ENCODE results near the gene IL17B. TPM values are rescaled to one million over a fixed set of nuclear protein-coding genes. Genes with fewer than 3 reads are reported as not detected.

Gene IL17B
- total and polyA plus RNA-seq, 2 experiments from 2014 or later, result 0.43 TPM; not detected in 1

GRCh38 chr5:149410071-149410470, 31.0 kb upstream of the IL17B start:
- no peaks in the 10 kb centered on the region for H3K9me3 ChIP-seq (ENCODE audit: low read depth)
- no peaks in the 10 kb centered on the region for H4K20me1 ChIP-seq (ENCODE audit: insufficient read depth)
- H3K9me2 ChIP-seq (ENCODE audit: insufficient read depth), result no peaks in the 10 kb centered on the region
- peak overlapping the region; percentile 94; the same call in 1 of the 2 replicates for H3K27ac ChIP-seq
- peak overlapping the region; percentile 89 for H3K4me2 ChIP-seq (ENCODE audit: unreplicated experiment)
- DNase-seq, result no peak
- H3K4me3 ChIP-seq, result peak overlapping the region; percentile 89
- TF ChIP-seq EZH2phosphoT487 (IDR thresholded peaks at IDR 0.05; ENCODE audit: insufficient read depth, low read depth), result no peak
- no peak for TF ChIP-seq EZH2 (IDR thresholded peaks at IDR 0.05; ENCODE audit: insufficient read depth, poor library complexity, severe bottlenecking)
- peaks cover 63% of the 10 kb centered on the region for H3F3A ChIP-seq (ENCODE audit: insufficient read depth)
- H3K9ac ChIP-seq, result peak overlapping the region; percentile 87; the same call in 1 of the 2 replicates
- in situ Hi-C loops (cut with MboI), result no loop called here
- no peaks in the 10 kb centered on the region for H3K36me3 ChIP-seq (ENCODE audit: low read depth)
- H3K27me3 ChIP-seq (replicated peaks; ENCODE audit: insufficient read depth), result no peaks in the 10 kb centered on the region
- H3K4me1 ChIP-seq (ENCODE audit: insufficient read depth), result peaks cover 74% of the 10 kb centered on the region
- H3K79me2 ChIP-seq (ENCODE audit: insufficient read depth), result peaks cover 84% of the 10 kb centered on the region
- 88 to 94% methylated on average over 7 of the region's 7 CpGs for WGBS, 2 experiments (ENCODE audit: low coverage in 1 of 2, low lambda C conversion rate in 2 of 2, missing lambda C conversion rate in 2 of 2)
- H2AFZ ChIP-seq, result no peak overlapping the region

DNA sequence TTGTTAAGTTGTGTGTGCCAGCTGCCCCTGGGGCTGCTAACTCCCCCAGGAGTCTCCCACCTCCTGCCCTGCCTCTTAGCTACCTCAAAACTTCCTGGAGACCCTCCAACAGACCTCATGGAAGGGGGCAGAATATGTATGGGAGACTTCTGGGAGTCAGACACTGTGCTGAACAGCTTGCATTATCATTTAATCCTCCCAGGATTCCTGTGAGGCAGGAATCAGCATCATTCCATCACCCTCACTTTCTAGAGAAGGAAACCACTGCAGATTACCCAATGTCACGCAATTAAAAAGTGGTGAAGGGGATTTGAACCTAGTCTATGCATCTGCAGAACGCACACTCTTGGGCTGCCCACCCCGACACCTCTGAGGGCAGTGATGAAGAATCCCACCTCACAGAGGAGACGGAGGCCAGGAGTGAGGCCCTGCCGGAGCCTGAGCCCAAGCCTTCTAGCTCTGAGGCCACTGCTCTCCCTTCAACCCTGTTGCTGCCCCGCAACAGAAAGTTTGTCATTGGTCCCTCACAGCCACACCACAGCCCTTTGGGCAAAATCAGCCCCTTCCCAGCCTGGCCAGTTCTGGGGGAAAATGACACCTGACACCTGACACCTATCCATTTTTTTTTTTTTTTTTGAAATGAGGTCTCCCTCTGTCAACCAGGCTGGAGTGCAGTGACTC, 30.3 kb upstream of the IL17B start:
- peak overlapping the region; percentile 87 for H3K9ac ChIP-seq
- H3K27me3 ChIP-seq (replicated peaks; ENCODE audit: insufficient read depth), result no peaks in the 10 kb centered on the region
- 79 to 80% methylated on average over 6 of the region's 6 CpGs for WGBS, 2 experiments (ENCODE audit: low coverage in 1 of 2, low lambda C conversion rate in 2 of 2, missing lambda C conversion rate in 2 of 2)
- no peak overlapping the region for H2AFZ ChIP-seq
- H3K4me3 ChIP-seq, result peak overlapping the region; percentile 89
- in situ Hi-C loops (cut with MboI), result no loop called here
- H3K36me3 ChIP-seq (ENCODE audit: low read depth), result no peaks in the 10 kb centered on the region
- no peak for DNase-seq
- peaks cover 62% of the 10 kb centered on the region for H3F3A ChIP-seq (ENCODE audit: insufficient read depth)
- H3K79me2 ChIP-seq (ENCODE audit: insufficient read depth), result peaks cover 78% of the 10 kb centered on the region
- no peaks in the 10 kb centered on the region for H3K9me2 ChIP-seq (ENCODE audit: insufficient read depth)
- TF ChIP-seq EZH2 (IDR thresholded peaks at IDR 0.05; ENCODE audit: insufficient read depth, poor library complexity, severe bottlenecking) (no peak), EZH2phosphoT487 (IDR thresholded peaks at IDR 0.05; ENCODE audit: insufficient read depth, low read depth) (no peak)
- H3K4me1 ChIP-seq (ENCODE audit: insufficient read depth), result peaks cover 74% of the 10 kb centered on the region
- no peaks in the 10 kb centered on the region for H3K9me3 ChIP-seq (ENCODE audit: low read depth)
- no peaks in the 10 kb centered on the region for H4K20me1 ChIP-seq (ENCODE audit: insufficient read depth)
- peak overlapping the region; percentile 94 for H3K27ac ChIP-seq
- peak overlapping the region; percentile 89 for H3K4me2 ChIP-seq (ENCODE audit: unreplicated experiment)

DNA sequence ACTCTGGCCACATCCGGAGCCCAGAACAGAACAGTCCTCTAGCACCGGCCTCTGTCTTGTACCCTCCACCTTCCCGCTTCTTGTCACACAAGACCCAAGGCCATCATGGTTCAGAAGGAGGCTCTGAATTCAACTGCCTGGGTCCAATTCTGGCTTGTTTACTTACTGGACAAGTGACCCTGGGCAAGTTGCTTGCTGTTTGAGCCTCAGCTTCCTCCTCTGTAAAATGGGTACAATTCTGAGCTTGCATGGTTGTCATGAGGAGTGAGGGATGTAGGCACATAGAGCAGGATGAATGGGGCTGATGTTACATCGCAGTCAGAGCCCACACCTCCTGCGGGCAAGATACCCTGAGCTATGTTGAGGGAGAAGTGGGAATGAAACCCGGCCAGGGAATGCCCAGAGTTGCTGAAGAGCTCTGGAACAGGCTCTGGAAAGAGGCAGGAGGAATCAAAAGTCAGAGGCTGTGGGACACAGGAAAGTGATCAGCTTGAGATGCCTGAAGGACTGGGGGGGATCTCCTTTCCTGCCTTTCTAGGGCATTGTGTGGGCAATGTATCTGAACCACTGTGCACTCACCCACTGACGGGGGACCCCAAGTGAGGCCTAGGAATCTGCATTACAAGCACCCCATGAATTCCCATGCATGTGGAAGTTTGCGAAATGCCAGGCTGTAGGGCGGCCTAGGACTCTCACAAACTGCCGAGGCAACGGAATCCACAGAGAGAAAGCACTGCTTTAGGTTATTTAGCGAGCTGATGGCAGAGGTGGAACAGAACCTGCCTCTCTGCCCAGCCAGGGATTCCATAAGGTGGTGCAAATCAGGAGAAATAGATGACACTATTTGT, 29.4 kb upstream of the IL17B start:
- Histone ChIP-seq H2AFZ (no peak overlapping the region), H3K27me3 (replicated peaks; ENCODE audit: insufficient read depth) (no peaks in the 10 kb centered on the region), H3K4me3 (peak overlapping the region; percentile 89), H3F3A (ENCODE audit: insufficient read depth) (peaks cover 63% of the 10 kb centered on the region), H3K4me1 (ENCODE audit: insufficient read depth) (peaks cover 74% of the 10 kb centered on the region), H4K20me1 (ENCODE audit: insufficient read depth) (no peaks in the 10 kb centered on the region), H3K9ac (peak overlapping the region; percentile 87), H3K79me2 (ENCODE audit: insufficient read depth) (peaks cover 69% of the 10 kb centered on the region), H3K27ac (peak overlapping the region; percentile 94), H3K4me2 (ENCODE audit: unreplicated experiment) (peak overlapping the region; percentile 89), H3K36me3 (ENCODE audit: low read depth) (no peaks in the 10 kb centered on the region), H3K9me3 (ENCODE audit: low read depth) (no peaks in the 10 kb centered on the region), H3K9me2 (ENCODE audit: insufficient read depth) (no peaks in the 10 kb centered on the region)
- no peak for DNase-seq
- 85 to 86% methylated on average over 12 of the region's 12 CpGs for WGBS, 2 experiments (ENCODE audit: low coverage in 1 of 2, low lambda C conversion rate in 2 of 2, missing lambda C conversion rate in 2 of 2)
- in situ Hi-C loops (cut with MboI), result no loop called here
- TF ChIP-seq EZH2phosphoT487 (IDR thresholded peaks at IDR 0.05; ENCODE audit: insufficient read depth, low read depth) (no peak), EZH2 (IDR thresholded peaks at IDR 0.05; ENCODE audit: insufficient read depth, poor library complexity, severe bottlenecking) (no peak)

DNA sequence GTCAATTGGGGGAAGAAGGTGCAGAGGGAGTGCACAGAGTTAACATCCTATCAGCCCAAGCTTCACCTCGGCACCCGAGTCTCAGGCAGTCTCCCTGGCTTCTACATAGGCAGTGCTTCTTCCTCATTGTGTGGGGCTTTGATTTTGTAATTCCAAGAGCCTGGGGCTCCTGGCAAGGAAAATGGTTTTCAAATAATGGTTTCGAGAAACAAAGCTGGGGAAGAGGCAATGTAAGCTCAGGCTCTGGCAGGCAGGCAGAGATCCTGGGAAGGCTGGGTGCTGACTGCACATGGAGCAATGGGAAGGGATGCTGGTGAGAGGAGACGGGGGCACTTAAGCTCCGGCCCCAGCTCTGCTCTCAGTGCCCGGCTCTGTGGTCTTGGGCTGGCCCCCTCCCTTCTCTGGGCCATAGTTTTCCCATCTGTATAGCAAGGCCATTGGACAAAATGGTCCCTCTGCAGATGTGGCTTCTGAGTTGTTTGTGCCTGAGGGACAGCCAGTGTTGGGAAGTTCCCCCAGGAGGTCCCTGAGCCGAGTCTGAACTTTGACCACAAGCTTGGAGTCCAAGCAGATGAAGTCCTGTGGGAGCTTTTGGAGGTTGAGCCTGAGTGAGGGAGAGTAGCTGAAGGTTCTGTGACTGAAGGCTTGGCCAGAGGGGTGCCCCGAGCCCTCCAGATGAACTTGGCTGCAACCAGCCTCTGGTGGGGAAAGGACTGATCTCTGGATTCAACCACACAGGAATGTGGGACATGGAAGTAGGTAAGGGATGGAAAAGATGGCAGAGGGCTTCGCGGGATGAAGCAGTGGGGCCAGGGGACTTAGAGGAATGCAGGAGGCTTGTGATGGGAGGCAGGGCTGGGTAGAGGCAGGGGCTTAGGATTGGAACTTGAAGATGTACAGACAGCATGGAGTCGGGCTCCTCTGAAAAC, 28.5 kb upstream of the IL17B start:
- peaks cover 71% of the 10 kb centered on the region for H3K4me1 ChIP-seq (ENCODE audit: insufficient read depth)
- no peak overlapping the region for H2AFZ ChIP-seq
- peak overlapping the region; percentile 87 for H3K9ac ChIP-seq
- H3K4me3 ChIP-seq, result peak overlapping the region; percentile 89
- peaks cover 66% of the 10 kb centered on the region for H3F3A ChIP-seq (ENCODE audit: insufficient read depth)
- no peaks in the 10 kb centered on the region for H4K20me1 ChIP-seq (ENCODE audit: insufficient read depth)
- no peaks in the 10 kb centered on the region for H3K9me3 ChIP-seq (ENCODE audit: low read depth)
- no peaks in the 10 kb centered on the region for H3K9me2 ChIP-seq (ENCODE audit: insufficient read depth)
- peak; percentile 62 for DNase-seq
- no peak for TF ChIP-seq EZH2phosphoT487 (IDR thresholded peaks at IDR 0.05; ENCODE audit: insufficient read depth, low read depth)
- TF ChIP-seq EZH2 (IDR thresholded peaks at IDR 0.05; ENCODE audit: insufficient read depth, poor library complexity, severe bottlenecking), result no peak
- H3K27me3 ChIP-seq (replicated peaks; ENCODE audit: insufficient read depth), result no peaks in the 10 kb centered on the region
- in situ Hi-C loops (cut with MboI), result no loop called here
- peak overlapping the region; percentile 94 for H3K27ac ChIP-seq
- H3K4me2 ChIP-seq (ENCODE audit: unreplicated experiment), result peak overlapping the region; percentile 89
- H3K36me3 ChIP-seq (ENCODE audit: low read depth), result no peaks in the 10 kb centered on the region
- WGBS, 2 experiments (ENCODE audit: low coverage in 1 of 2, low lambda C conversion rate in 2 of 2, missing lambda C conversion rate in 2 of 2), result 40 to 41% methylated on average over 11 of the region's 11 CpGs
- peaks cover 60% of the 10 kb centered on the region for H3K79me2 ChIP-seq (ENCODE audit: insufficient read depth)
